HepG2 (cell line): ENCODE results near the gene ERVMER34-1. TPM values are rescaled to one million over a fixed set of nuclear protein-coding genes. Genes with fewer than 3 reads are reported as not detected.

Experiments used
- BCLAF1 ChIP-seq: fragments of 450-650 bp; IDR thresholded peaks from 2 replicates; pipeline ENCODE4 v1.6.1; 2017; ENCODE audit warnings: mild to moderate bottlenecking
- CEBPZ ChIP-seq: IDR thresholded peaks from 2 replicates; pipeline ENCODE4 v1.6.1; 2012; ENCODE audit warnings: low read length, improper control_type of control experiment
- CSRNP2 ChIP-seq: sonication (generic); formaldehyde crosslinking; conservative IDR thresholded peaks from 2 replicates; pipeline ENCODE4 v1.8.0; 2022; ENCODE audit warnings: low read depth, missing genetic modification reagents
- DRAP1 ChIP-seq: IDR thresholded peaks from 2 replicates; pipeline ENCODE4 v1.6.1; 2016; ENCODE audit warnings: missing genetic modification reagents, missing compliant biosample characterization
- ELF4 ChIP-seq: sonication (generic); formaldehyde crosslinking; IDR thresholded peaks from 2 replicates; pipeline ENCODE4 v1.5.0; 2020; ENCODE audit warnings: missing genetic modification reagents, mild to moderate bottlenecking, moderate library complexity, borderline replicate concordance
- FOXC1 ChIP-seq: sonication (generic); formaldehyde crosslinking; IDR thresholded peaks from 2 replicates; pipeline ENCODE4 v1.8.0; 2022; ENCODE audit warnings: mild to moderate bottlenecking, missing genetic modification reagents, borderline replicate concordance
- MATR3 ChIP-seq: sonication (generic); formaldehyde crosslinking; IDR thresholded peaks from 2 replicates; pipeline ENCODE4 v1.4.0; 2020; ENCODE audit warnings: missing genetic modification reagents
- MZF1 ChIP-seq: sonication (generic); formaldehyde crosslinking; IDR thresholded peaks from 2 replicates; pipeline ENCODE4 v1.8.1; 2023; ENCODE audit warnings: mild to moderate bottlenecking, missing genetic modification reagents, borderline replicate concordance
- REXO4 ChIP-seq: sonication (generic); formaldehyde crosslinking; IDR thresholded peaks from 2 replicates; pipeline ENCODE4 v1.8.0; 2022; ENCODE audit warnings: missing genetic modification reagents, mild to moderate bottlenecking, borderline replicate concordance
- SIX1 ChIP-seq: sonication (generic); formaldehyde crosslinking; IDR thresholded peaks from 2 replicates; pipeline ENCODE4 v1.4.0; 2020; ENCODE audit warnings: missing genetic modification reagents, borderline replicate concordance
- SIX4 ChIP-seq: sonication (generic); formaldehyde crosslinking; IDR thresholded peaks from 2 replicates; pipeline ENCODE4 v1.4.0; 2020; ENCODE audit warnings: missing genetic modification reagents
- ZFP37 ChIP-seq: sonication (generic); formaldehyde crosslinking; IDR thresholded peaks from 2 replicates; pipeline ENCODE4 v1.4.0; 2020; ENCODE audit warnings: missing genetic modification reagents, borderline replicate concordance
- ZNF138 ChIP-seq: sonication (generic); formaldehyde crosslinking; IDR thresholded peaks from 2 replicates; pipeline ENCODE4 v1.5.0; 2020; ENCODE audit warnings: mild to moderate bottlenecking, low read depth, missing genetic modification reagents
- ZNF512B ChIP-seq: sonication (generic); formaldehyde crosslinking; IDR thresholded peaks from 2 replicates; pipeline ENCODE4 v1.5.1; 2020; ENCODE audit warnings: missing genetic modification reagents, mild to moderate bottlenecking, borderline replicate concordance
- ZNF543 ChIP-seq: sonication (generic); formaldehyde crosslinking; IDR thresholded peaks from 2 replicates; pipeline ENCODE4 v1.4.0; 2020; ENCODE audit warnings: mild to moderate bottlenecking, missing genetic modification reagents
- ZNF598 ChIP-seq: sonication (generic); formaldehyde crosslinking; IDR thresholded peaks from 2 replicates; pipeline ENCODE4 v1.5.1; 2020; ENCODE audit warnings: mild to moderate bottlenecking, missing genetic modification reagents, borderline replicate concordance
- ZNF678 ChIP-seq: sonication (generic); formaldehyde crosslinking; IDR thresholded peaks from 2 replicates; pipeline ENCODE4 v1.4.0; 2020; ENCODE audit warnings: mild to moderate bottlenecking, missing genetic modification reagents
- polyA plus RNA-seq, 8 experiments: library from polyadenylated mRNA; depleted of rRNA in 3 of 8; stranded (reverse) in 7 of 8; unstranded in 1 of 8; fragments of >200 nt; fragmentation: Illumina TruSeq in 4 of 8; extraction: Trizol in 4 of 8; gene quantifications; 2 replicates each; pipeline versions ENCODE4 v1.2.1 to v1.2.3, GENCODE V29; 2011 to 2016; ENCODE audit warnings: low read depth in 4 of 8, missing spikeins in 1 of 8, mixed read lengths in 1 of 8; ENCODE audit not compliant: insufficient read depth in 1 of 8
- total RNA-seq, 5 experiments: library from RNA; depleted of rRNA; stranded (reverse); fragments of >200 nt; fragmentation: Illumina TruSeq; extraction: Trizol; gene quantifications; 2 replicates each; pipeline ENCODE4 v1.2.3, GENCODE V29; 2016; ENCODE audit warnings: low read depth in 1 of 5

ERVMER34-1 gene
- total and polyA plus RNA-seq, 2 of the 13 experiments (the other 11 are each of a cell fraction or from before 2014, with no cell fraction given): 0.04 to 0.35 TPM

GRCh38 chr4:52721968-52722815 lies 29.0 kb downstream of the ERVMER34-1 start (continued):
- TF ChIP-seq SIX4 (CRISPR knock-in tag) (no peak), SIX1 (CRISPR knock-in tag) (no peak), CSRNP2 (CRISPR knock-in tag) (no peak), FOXC1 (CRISPR knock-in tag) (no peak), ZNF138 (CRISPR knock-in tag) (no peak), ZFP37 (CRISPR knock-in tag) (no peak), MATR3 (CRISPR knock-in tag) (no peak), MZF1 (no peak), ZNF543 (CRISPR knock-in tag) (no peak), BCLAF1 (no peak), REXO4 (CRISPR knock-in tag) (no peak), ELF4 (CRISPR knock-in tag) (no peak), DRAP1 (CRISPR knock-in tag) (peak; percentile 83), ZNF512B (CRISPR knock-in tag) (no peak), ZNF598 (CRISPR knock-in tag) (peak; percentile 74; the same call in 1 of the 2 replicates), ZNF678 (CRISPR knock-in tag) (no peak), CEBPZ (no peak)
